ENCODE results near the gene MEGF6.

MEGF6 gene

GRCh38 chr1:3501437-3501836 lies 109.9 kb downstream of the MEGF6 start:
- TF ChIP-seq PATZ1 (CRISPR knock-in tag; IDR thresholded peaks at IDR 0.05; ENCODE audit: borderline replicate concordance) (no peak), ZC3H10 (CRISPR knock-in tag; IDR thresholded peaks at IDR 0.05) (no peak), OSR1 (CRISPR knock-in tag; IDR thresholded peaks at IDR 0.05) (no peak), TCF4 (CRISPR knock-in tag; IDR thresholded peaks at IDR 0.05; ENCODE audit: borderline replicate concordance) (no peak), SNAI2 (CRISPR knock-in tag; IDR thresholded peaks at IDR 0.05) (no peak), CSRNP3 (CRISPR knock-in tag; IDR thresholded peaks at IDR 0.05) (no peak)
- no peak for ATAC-seq

GRCh38 chr1:3500265-3500835 lies 111.0 kb downstream of the MEGF6 start:
- no peak for TF ChIP-seq TCF4 (CRISPR knock-in tag; IDR thresholded peaks at IDR 0.05; ENCODE audit: borderline replicate concordance)
- TF ChIP-seq ZNF565 (CRISPR knock-in tag; conservative IDR thresholded peaks at IDR 0.05; ENCODE audit: low read depth), result no peak
- no peak for TF ChIP-seq RARB (CRISPR knock-in tag; IDR thresholded peaks at IDR 0.05)
- TF ChIP-seq PATZ1 (CRISPR knock-in tag; IDR thresholded peaks at IDR 0.05; ENCODE audit: borderline replicate concordance), result no peak
- no peak for TF ChIP-seq OSR1 (CRISPR knock-in tag; IDR thresholded peaks at IDR 0.05)
- no peak for TF ChIP-seq CSDC2 (CRISPR knock-in tag; IDR thresholded peaks at IDR 0.05)
- TF ChIP-seq SNAI2 (CRISPR knock-in tag; IDR thresholded peaks at IDR 0.05), result no peak
- no peak for TF ChIP-seq ZFP3 (CRISPR knock-in tag; IDR thresholded peaks at IDR 0.05)
- TF ChIP-seq CSRNP3 (CRISPR knock-in tag; IDR thresholded peaks at IDR 0.05), result no peak
- TF ChIP-seq GLIS3 (CRISPR knock-in tag; IDR thresholded peaks at IDR 0.05), result no peak
- TF ChIP-seq ZNF8 (CRISPR knock-in tag; IDR thresholded peaks at IDR 0.05), result no peak
- TF ChIP-seq POU6F1 (CRISPR knock-in tag; IDR thresholded peaks at IDR 0.05; ENCODE audit: borderline replicate concordance, low read depth), result no peak
- no peak for TF ChIP-seq ISL1 (CRISPR knock-in tag; IDR thresholded peaks at IDR 0.05)
- TF ChIP-seq ESRRG (CRISPR knock-in tag; IDR thresholded peaks at IDR 0.05), result no peak
- TF ChIP-seq PPARA (CRISPR knock-in tag; IDR thresholded peaks at IDR 0.05; ENCODE audit: borderline replicate concordance), result no peak
- no peak for TF ChIP-seq TOX (CRISPR knock-in tag; IDR thresholded peaks at IDR 0.05; ENCODE audit: borderline replicate concordance)
- no peak for ATAC-seq

GRCh38 chr1:3499611-3500010 lies 111.7 kb downstream of the MEGF6 start:
- TF ChIP-seq TCF4 (CRISPR knock-in tag; IDR thresholded peaks at IDR 0.05; ENCODE audit: borderline replicate concordance) (no peak), ZFP3 (CRISPR knock-in tag; IDR thresholded peaks at IDR 0.05) (no peak), GLIS3 (CRISPR knock-in tag; IDR thresholded peaks at IDR 0.05) (no peak), ESRRG (CRISPR knock-in tag; IDR thresholded peaks at IDR 0.05) (no peak), OSR1 (CRISPR knock-in tag; IDR thresholded peaks at IDR 0.05) (no peak), ZFP30 (CRISPR knock-in tag; IDR thresholded peaks at IDR 0.05) (no peak), RARB (CRISPR knock-in tag; IDR thresholded peaks at IDR 0.05) (no peak), TOX (CRISPR knock-in tag; IDR thresholded peaks at IDR 0.05; ENCODE audit: borderline replicate concordance) (no peak), CSRNP3 (CRISPR knock-in tag; IDR thresholded peaks at IDR 0.05) (no peak), ZNF8 (CRISPR knock-in tag; IDR thresholded peaks at IDR 0.05) (no peak), ISL1 (CRISPR knock-in tag; IDR thresholded peaks at IDR 0.05) (no peak)
- ATAC-seq, result no peak

Data from SK-N-SH treated with all-trans-retinoic acid at 6 μM for 48 hours (cell line).